Lung (tissue), 12 donors: ENCODE data around the gene LATS2. TPM values are rescaled to one million over a fixed set of nuclear protein-coding genes. Genes with fewer than 3 reads are reported as not detected.

ENCODE experiments used
- ATAC-seq: fragments of 200-7000 bp; cut with Tn5 transposase; one replicate; pipeline ENCODE4 v1.9.1; 2020; ENCODE audit warnings: moderate number of reproducible peaks; ENCODE audit not compliant: insufficient read depth, low FRiP score
- DNase-seq, 3 donors: peaks; one replicate each; pipeline ENCODE4 v3.0.0-alpha.2; 2013 to 2017
- H3K27ac ChIP-seq, 2 donors: one replicate each; pipeline ENCODE4 v1.5.1; 2013; ENCODE audit warnings: mild to moderate bottlenecking in 2 of 2, moderate library complexity in 2 of 2, control low read depth in 1 of 2, inconsistent platforms in 1 of 2, low read depth in 1 of 2, low read length in 1 of 2
- H3K27me3 ChIP-seq, 3 donors: one replicate each; pipeline ENCODE4 v1.5.1; 2013; ENCODE audit warnings: low read length in 2 of 3; ENCODE audit not compliant: control insufficient read depth in 3 of 3, insufficient read depth in 3 of 3
- H3K36me3 ChIP-seq, 4 donors: one replicate each; pipeline ENCODE4 v1.5.1; 2013; ENCODE audit warnings: low read length in 4 of 4, mild to moderate bottlenecking in 1 of 4, moderate library complexity in 1 of 4; ENCODE audit not compliant: control insufficient read depth in 4 of 4, insufficient read depth in 4 of 4
- H3K4me1 ChIP-seq, 5 donors: one replicate each; pipeline ENCODE4 v1.5.1; 2013; ENCODE audit warnings: low read length in 5 of 5, mild to moderate bottlenecking in 2 of 5, moderate library complexity in 1 of 5; ENCODE audit not compliant: control insufficient read depth in 5 of 5, insufficient read depth in 5 of 5
- H3K4me3 ChIP-seq: one replicate; pipeline ENCODE4 v1.5.1; 2013; ENCODE audit warnings: mild to moderate bottlenecking, control low read depth, moderate library complexity
- H3K9ac ChIP-seq, 2 donors: one replicate each; pipeline ENCODE4 v1.5.1; 2013; ENCODE audit warnings: low read length in 2 of 2, control low read depth in 1 of 2; ENCODE audit not compliant: insufficient read depth in 1 of 2
- H3K9me3 ChIP-seq, 4 donors: one replicate each; pipeline ENCODE4 v1.5.1; 2013; ENCODE audit warnings: low read length in 3 of 4, mild to moderate bottlenecking in 1 of 4, moderate library complexity in 1 of 4; ENCODE audit not compliant: control insufficient read depth in 4 of 4, insufficient read depth in 3 of 4
- WGBS, 2 donors: extraction: QIAGEN DNeasy Blood & Tissue Kit; methylation state at CpG; one replicate each; pipeline ENCODE4 v1.1.7; 2013; 5-methylcytosine and 5-hydroxymethylcytosine counted together
- polyA plus RNA-seq, 2 donors: library from polyadenylated mRNA; stranded (reverse); fragments of 200-250 nt; gene quantifications; one replicate each; pipeline ENCODE4 v1.2.1, GENCODE V29; 2013
- total RNA-seq, 2 donors: library from RNA; depleted of rRNA in 1 of 2; stranded (reverse); fragments of >200 nt in 1 of 2; gene quantifications; one replicate each; pipeline ENCODE4 v1.2.1, GENCODE V29; 2014 to 2021
- TF ChIP-seq, protein P1 (sequence below): IDR thresholded peaks from 2 replicates; pipeline ENCODE4 v1.5.1; 2012; ENCODE audit warnings: mild to moderate bottlenecking; ENCODE audit errors: control extremely low read depth, extremely low read depth
- donor health status: control.
- donor health status: control.
- donor health status: Bipolar disorder and iron deficiency.
- donor health status: healthy.
- donor health status: DM: yes; HTN: yes; CAD: no.

The LATS2 gene
- total and polyA plus RNA-seq, 4 donors, result 7.7 to 37.5 (median 21.3) TPM

- peaks cover 9 to 47% (median 19%) of the 10 kb centered on the region in 5 donors for H3K4me1 ChIP-seq
- no peaks in the 10 kb centered on the region for H3K27me3 ChIP-seq
- no peak overlapping the region for H3K9ac ChIP-seq
- H3K27ac ChIP-seq, result no peak overlapping the region
- TF ChIP-seq, protein P1, sequence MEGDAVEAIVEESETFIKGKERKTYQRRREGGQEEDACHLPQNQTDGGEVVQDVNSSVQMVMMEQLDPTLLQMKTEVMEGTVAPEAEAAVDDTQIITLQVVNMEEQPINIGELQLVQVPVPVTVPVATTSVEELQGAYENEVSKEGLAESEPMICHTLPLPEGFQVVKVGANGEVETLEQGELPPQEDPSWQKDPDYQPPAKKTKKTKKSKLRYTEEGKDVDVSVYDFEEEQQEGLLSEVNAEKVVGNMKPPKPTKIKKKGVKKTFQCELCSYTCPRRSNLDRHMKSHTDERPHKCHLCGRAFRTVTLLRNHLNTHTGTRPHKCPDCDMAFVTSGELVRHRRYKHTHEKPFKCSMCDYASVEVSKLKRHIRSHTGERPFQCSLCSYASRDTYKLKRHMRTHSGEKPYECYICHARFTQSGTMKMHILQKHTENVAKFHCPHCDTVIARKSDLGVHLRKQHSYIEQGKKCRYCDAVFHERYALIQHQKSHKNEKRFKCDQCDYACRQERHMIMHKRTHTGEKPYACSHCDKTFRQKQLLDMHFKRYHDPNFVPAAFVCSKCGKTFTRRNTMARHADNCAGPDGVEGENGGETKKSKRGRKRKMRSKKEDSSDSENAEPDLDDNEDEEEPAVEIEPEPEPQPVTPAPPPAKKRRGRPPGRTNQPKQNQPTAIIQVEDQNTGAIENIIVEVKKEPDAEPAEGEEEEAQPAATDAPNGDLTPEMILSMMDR, result no peak
- no peak overlapping the region for H3K4me3 ChIP-seq
- 58 to 76% methylated on average over 1 of the region's 1 CpG for WGBS, 2 donors
- DNase-seq (no peak), ATAC-seq (no peak)
- peaks cover 0 to 2% (median 0%) of the 10 kb centered on the region in 4 donors for H3K36me3 ChIP-seq
- H3K9me3 ChIP-seq, result no peaks in the 10 kb centered on the region
Measured at GRCh38 chr13:21010621-21011020, 50.8 kb downstream of the LATS2 start.

DNA sequence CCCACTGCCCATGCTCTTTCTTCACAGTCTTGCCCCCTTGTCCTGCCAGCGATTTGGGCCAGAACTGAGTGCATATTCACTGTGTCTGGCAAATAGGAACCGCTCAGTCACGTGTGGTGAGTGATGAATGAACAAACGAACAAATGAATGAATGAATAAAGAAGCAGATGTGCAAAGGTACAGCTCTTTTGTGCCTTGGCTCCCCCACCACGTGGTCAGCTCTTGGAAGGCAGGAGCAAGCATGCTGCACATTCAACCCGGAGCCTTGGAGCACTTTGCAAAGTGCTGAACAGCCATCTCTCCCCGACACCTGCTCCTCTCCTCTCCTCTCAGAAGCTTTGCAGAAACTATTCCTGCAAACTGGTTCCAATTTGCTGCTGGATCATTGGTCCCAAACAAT lies 52.4 kb downstream of the LATS2 start:
- 83 to 92% methylated on average over 7 of the region's 7 CpGs for WGBS, 2 donors

GRCh38 chr13:21008026-21008425 lies 53.4 kb downstream of the LATS2 start:
- Histone ChIP-seq H3K9ac (no peak overlapping the region), H3K27ac (no peak overlapping the region), H3K4me1 (peaks cover 5 to 40% (median 15%) of the 10 kb centered on the region in 5 donors), H3K36me3 (peaks cover 0 to 2% (median 0%) of the 10 kb centered on the region in 4 donors), H3K27me3 (no peaks in the 10 kb centered on the region), H3K9me3 (no peaks in the 10 kb centered on the region), H3K4me3 (no peak overlapping the region)
- ATAC-seq (no peak), DNase-seq (no peak)
- TF ChIP-seq, protein P1, result no peak
- 98 to 100% methylated on average over 11 of the region's 11 CpGs for WGBS, 2 donors

More for the DNA sequence above, 52.4 kb downstream of the LATS2 start:
- Histone ChIP-seq H3K4me1 (peaks cover 5 to 50% (median 18%) of the 10 kb centered on the region in 5 donors), H3K27me3 (no peaks in the 10 kb centered on the region), H3K36me3 (peaks cover 0 to 2% (median 0%) of the 10 kb centered on the region in 4 donors), H3K9ac (no peak overlapping the region), H3K27ac (no peak overlapping the region), H3K9me3 (no peaks in the 10 kb centered on the region), H3K4me3 (no peak overlapping the region)
- TF ChIP-seq, protein P1, result no peak
- DNase-seq (no peak), ATAC-seq (no peak)
